NT2/D1 (cell line): ENCODE data around the gene AP5B1.

Source experiments
- SUZ12 ChIP-seq: IDR thresholded peaks from 2 replicates; pipeline ENCODE4 v1.6.1; 2011; ENCODE audit not compliant: insufficient read length, insufficient read depth; ENCODE audit errors: extremely low read depth
- ZNF274 ChIP-seq: IDR thresholded peaks from 2 replicates; pipeline ENCODE4 v1.6.1; 2011; ENCODE audit warnings: mild to moderate bottlenecking, low read depth, low read length

DNA sequence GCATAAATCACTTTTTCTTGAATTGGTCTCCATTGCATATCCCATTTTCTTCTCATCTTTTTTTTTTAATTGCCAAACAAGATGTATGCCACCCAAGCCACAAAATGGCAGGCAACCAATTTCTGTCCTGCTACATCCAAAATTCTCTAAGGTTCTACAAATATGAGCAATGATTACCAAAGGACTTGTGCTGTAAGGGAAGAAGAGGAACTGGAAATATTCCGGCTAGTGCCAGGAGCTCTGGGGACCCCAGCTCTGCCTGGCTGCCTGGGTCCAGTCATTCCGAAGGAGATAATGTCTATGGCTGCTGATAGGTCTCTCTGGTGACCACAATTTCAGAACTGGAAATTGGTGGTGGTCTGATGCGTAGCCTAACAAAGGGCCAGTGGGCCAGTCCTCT, 35.9 kb upstream of the AP5B1 start:
- TF ChIP-seq SUZ12 (no peak), ZNF274 (no peak)
